Stimulated activated CD4-positive, alpha-beta T cell treated with anti-CD3 and anti-CD28 coated beads, Interleukin-1b, Interleukin-23, amount 100 ng/mL, for 1 hour (primary cell): ENCODE data around the gene SUN1.

ENCODE experiments used
- DNase-seq, 2 donors: peaks; one replicate each; pipeline ENCODE4 v3.0.0-alpha.2; 2020; ENCODE audit warnings: low read depth in 2 of 2

The SUN1 gene

DNA sequence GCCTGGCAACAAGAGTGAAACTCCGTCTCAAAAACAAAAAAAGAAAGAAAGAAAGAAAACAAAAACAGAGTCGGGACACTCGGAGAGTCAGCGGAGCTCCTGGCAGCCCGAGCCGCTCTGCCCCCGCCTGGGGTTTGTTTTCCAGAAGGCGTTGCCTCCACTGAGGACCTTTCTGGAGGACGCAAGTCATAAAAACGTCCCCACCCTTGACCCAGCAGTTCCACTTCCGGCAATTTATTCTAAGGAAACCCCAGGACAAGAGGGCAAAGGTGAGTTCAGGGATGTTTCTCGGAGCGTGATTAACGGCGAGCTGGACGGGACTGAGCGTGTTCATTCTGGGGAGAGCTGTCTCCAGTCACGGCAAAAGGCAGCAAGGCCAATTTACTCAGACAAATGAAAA, 27.0 kb upstream of the SUN1 start:
- no peak for DNase-seq

DNA sequence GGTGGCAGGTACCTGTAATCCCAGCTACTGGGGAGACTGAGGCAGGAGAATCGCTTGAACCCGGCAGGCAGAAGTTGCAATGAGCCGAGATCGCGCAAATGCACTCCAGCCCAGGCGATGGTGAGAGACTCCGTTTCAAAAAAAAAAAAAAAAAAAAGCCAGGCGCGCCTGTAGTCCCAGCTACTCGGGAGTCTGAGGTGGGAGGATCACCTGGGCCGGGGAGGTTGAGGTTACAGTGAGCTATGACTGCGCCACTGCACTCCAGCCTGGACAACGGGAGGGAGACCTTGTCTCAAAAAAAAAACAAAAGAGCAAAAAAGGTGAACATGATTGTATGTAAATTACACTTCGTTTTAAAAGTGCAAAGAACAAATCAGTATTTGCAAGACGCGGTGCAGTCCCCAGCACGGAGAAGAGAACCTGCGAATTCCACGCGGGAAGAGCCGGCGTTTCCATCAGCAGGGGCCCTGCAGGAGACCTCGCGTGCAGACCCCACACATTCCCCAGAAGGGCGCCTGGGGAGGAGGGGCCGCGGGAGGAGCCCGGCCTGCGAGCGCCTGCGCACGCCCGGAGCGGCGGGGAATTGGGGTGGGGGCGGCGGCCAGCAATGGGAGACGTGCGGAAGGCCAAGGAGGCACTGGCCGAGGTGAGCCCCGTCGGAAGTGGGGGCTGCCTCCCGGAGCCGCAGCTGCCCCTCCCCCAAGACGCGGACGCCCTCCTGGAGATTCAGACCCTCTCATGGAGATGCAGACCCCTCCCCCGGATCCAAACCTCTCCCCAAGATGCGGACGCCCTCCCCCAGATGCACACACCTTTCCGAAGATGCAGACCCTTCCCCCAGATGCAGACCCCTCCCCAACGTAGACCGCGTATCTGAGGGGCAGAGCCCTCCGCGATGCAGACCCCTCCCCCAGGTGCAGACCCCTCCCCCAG, 16.7 kb upstream of the SUN1 start:
- DNase-seq = no peak

DNA sequence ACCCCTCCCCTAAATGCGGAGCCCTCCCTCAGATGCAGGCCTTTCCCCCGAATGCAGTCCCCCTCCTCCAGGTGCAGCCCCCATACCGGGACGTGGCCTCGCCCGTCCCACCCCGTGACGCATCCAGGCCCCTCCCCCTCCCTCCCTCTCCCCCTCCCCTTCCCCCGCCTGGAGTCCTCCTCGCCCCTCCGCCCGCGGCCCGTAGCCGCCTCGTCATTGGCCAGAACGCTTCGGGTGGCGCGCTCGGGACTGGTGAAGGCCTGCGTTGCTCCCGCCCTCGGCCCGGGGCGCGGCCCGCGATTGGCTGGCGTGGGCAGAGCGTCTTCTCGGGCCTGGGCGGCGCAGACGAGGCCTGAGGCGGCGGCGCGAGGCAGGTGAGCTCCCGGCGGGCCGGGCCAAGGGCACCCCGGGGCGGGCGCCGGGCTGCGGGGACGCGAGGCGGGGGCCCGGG, 16.0 kb upstream of the SUN1 start:
- peak; percentile 92 to 95 for DNase-seq

DNA sequence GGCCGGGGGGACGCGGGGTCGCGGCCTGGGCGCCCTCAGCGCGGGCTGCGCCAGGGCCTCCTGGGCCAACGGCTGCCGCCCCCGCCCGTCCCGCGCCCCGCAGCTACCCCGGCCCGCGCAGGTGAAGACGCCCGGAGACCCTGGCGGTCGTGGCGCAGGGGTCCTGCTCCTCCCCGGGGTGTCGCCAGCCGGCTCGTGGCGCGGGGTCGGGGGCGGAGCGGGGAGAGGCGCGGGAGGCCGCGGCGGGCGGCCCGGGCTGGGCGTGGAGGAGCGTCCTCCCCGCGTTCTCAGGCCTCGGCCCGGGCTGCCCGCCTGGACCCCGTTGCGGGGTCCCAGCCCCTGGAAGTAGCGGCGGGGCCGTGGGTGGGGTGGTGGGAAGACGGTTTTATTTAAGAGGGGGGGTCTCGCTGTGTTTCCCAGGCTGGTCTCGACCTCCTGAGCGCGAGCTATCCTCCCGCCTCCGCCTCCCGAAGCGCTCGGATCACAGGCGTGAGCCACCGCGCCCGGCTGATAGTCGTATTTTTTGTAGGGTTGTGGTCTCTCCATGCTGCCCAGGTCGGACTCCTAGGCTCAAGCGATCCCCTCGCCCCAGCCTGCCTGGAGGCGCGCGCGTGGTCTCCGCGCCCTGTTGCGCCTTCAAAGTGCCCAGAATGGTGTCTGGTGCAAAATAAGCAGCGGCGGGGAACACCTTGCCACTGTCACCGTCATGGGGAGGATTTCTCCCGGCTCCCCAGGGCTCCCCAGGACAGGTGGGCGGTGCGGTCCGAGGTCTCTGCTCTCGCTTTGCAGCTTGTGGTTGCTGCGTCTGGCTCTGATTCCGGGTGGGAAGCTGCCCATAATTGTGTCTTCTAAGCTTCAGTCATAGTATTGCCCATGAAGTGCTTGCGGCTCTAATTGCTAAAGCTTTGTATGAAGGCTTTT, 15.3 kb upstream of the SUN1 start:
- no peak for DNase-seq

DNA sequence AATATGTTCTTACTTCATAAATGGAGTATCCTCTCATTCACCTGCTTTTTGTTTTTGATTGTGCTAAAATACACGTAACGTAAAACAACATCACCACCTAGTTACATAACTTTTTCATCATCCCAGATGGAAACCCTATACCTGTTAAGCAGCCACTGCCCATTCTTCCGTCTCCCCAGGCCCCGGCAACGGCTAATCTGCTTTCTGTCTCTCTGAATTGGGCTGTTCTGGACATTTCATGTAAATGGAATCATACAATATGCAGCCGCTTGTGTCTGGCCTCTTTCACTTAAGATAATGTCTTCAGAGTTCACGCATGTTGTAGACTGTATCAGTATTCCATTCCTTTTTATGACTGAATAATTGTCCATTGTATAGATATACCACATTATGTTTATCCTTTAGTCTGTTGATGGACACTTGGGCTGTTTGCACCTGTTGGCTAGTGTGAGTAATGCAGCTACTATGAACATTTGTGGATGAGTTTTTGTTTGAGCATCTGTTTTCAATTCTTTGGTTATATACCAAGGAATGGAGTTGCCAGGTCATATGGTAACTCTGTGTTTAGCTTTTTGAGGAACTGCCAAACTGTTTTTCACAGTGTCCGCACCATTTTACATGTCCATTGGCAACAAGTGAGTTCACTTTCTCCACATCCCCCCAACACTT, 14.1 kb upstream of the SUN1 start:
- no peak for DNase-seq

DNA sequence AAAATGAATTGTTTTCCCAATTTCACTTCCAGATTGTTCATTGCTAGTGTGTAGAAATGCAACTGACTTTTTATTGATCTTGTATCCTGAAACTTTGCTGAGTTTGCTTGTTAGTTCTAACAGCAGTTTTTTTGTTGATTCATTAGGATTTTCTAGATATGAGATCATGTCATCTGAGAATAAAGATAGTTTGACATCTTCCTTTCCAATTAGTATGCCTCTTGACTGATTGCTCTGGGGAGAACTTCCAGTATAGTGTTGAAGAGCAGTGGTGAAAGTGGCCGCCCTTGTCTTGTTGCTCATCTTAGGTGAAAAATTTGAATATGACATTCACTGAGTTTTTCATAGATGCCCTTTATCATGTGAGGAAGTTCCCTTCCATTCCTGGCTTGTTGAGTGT, 11.9 kb upstream of the SUN1 start:
- no peak for DNase-seq

DNA sequence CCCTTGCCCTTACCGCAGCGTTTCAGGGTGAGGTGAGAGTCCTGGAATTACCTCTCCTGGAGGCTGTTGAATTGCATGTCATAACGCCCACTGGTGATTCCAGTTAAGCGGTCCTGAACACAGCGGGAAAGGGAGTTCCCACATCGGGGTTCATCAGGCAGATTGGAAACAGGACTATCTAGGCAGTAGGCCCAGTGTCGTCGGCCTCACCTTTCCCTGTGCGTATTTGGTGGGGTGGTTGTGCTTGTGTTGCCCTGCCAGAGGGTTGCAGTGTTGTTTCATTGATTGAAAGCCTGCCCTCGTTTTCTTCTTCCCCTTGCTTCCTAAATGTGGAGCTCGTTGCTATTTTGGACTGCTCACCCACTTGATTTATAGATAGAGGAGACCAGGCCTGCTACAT, 10.6 kb upstream of the SUN1 start:
- no peak for DNase-seq

DNA sequence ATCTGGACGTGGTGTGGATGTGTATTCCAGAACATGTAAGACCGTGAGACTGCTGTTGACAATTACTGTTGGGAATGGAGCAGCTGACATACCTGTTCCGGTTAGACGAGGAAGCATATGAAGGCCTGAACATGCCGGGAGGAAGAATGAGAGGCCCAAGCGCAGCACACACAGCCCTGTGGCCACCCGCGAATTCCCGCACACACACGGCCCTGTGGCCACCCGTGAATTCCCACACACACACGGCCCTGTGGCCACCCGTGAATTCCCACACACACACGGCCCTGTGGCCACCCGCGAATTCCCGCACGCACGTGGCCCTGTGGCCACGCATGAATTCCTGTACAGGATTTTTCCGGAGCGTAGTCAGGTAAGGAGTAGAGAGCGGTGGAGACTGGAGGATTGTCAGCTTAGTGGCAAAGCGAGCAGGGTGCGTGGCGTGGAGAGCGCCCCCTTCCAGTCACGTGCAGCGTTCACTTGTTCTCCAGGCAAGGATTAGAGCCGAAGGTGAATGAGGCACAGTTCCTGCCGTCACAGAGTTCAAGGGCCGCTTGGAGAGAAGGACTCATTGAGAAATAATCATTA, 9.5 kb upstream of the SUN1 start:
- no peak for DNase-seq

DNA sequence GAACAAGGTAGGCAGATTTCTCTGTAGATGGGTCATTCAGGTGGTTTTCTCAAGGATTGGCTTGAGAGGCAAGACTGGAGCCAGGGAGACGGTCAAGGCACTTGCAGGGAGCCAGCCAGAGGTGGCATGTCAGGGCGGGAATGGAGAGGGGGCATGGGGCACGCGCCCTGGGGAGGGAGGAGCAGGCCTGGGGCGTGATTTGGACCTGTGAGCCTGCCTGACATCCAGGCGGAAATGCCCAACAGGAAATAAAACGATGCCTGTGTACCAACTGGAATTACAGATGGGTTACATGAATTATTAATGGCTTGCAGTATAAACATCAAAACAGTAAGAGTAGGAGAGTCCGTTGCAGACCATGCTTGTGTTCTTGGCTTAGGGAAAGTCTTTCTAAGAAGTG, 8.6 kb upstream of the SUN1 start:
- no peak for DNase-seq

DNA sequence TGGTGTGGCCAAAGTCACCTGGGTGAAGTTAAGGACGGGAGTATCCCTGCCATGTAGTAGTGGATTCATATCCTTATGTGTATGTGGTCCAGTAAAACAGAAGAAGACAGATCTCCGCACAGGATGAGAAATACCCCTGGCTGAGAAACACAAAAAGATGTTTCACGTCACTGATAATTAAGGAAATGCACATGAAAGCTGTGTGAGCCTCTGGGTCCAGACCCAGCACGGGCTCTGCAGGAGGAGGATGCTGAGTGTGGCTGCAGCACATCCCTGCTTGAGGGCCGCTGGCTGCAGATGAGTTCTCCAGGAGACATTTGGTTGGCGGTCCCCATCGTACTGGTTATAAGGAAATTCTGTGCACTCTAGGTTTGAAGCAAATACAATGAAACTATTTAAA, 8.2 kb upstream of the SUN1 start:
- DNase-seq = no peak

DNA sequence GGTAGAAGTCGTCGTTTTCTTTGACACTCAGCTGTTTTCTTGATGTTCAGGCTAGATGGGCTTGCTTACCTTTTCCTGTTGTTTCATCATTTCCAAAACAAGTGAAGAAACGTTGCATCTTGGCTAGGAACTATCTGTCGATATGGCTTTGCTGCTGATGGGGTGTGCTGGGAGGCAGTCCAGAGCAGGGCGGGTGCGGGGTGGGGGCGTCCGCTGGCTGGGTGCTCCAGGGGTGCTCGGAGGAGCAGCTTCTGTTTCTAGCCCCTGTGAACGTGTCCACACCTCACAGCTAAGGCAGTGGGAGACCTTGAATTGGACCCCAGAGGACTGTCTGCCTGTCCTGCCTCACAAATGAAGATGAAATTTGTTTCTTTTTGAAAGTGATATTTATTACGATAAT, 7.6 kb upstream of the SUN1 start:
- DNase-seq = no peak

DNA sequence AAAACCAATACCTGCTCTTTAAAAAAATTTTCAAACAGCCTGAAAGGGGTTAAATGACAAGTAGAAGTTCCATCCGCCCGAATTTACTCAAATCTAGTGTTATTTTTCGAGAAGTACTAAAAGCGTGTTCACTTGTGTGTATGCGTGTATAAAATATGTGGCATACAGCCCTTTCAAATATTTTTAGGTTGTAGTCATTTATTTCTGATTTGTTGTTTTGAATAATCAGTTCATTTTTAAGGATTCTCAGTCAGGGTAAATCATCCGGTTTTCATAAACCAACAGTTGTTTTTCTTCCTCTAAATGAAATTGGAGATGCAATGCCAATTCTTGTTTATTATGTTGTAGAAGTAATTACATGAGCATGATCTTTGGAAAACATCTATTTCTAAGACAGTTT, 6.9 kb upstream of the SUN1 start:
- DNase-seq = no peak

DNA sequence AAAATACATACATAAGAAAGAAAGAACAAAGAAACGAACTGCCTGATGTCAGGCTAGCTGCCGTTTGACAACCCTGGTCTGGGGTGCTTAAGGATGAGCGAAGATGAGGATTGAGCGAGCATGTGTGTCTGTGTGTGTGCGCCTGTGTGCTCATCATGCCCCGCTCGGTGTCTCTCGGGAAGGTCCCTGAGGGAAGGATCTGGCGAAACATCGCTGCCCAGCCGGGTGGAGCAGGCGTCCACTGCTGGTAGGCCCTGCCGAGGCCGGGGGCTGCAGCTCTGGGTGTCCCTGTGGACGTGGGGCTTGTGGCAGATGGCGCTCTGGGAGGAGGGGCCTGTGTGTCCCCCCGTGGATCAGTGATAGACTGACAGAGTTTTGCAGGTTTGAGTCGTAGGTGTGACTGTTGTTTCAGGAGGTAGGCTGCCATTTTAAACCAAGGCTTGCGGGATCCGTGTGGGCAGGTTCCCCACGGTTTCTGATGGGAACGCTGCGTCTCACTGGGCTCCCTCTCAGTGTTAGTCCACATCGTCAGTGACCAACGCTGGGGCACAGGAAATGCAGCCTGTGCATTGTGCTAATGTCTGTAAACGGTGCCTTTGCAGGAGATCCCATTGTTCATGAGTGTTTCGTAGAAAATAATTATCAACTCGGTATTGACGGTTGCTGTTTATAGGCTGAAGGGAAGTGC, 5.9 kb upstream of the SUN1 start:
- DNase-seq = no peak

DNA sequence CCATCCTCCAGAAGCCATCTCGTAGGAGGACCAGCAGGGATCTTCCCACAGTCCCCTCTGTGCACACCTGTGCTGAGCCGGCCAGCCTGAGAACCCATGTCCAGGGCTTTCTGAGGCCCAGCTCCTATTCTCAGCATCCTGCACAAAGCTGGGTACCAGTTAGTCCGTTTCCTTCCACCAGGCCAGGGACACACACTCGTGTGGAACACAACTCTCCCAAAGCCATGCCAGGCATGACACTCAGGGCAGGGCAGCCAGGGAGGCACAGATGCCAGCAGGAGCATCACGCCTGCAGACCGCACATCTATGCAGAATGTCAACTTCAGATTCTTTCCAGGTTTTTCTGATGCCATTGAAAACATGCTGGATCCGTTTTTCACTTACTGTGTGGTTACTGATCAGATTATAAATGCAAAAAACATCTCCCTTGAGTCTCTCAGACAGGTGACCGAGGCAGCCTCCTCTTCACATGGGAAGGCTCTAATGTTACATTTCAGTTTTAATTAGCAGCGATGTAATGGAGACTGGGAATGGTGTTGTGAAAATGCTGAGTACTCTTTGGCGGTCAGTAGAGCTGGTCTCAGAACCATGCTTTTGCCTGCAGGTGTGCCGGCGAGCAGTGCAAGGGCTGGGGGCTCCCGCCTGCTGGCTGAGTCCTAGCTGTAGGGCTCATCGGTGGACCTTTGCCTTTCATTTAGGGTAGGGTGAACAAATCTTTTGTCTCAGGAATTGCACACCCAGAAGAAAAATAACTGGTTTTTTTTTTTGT, 3.3 kb upstream of the SUN1 start:
- no peak for DNase-seq

DNA sequence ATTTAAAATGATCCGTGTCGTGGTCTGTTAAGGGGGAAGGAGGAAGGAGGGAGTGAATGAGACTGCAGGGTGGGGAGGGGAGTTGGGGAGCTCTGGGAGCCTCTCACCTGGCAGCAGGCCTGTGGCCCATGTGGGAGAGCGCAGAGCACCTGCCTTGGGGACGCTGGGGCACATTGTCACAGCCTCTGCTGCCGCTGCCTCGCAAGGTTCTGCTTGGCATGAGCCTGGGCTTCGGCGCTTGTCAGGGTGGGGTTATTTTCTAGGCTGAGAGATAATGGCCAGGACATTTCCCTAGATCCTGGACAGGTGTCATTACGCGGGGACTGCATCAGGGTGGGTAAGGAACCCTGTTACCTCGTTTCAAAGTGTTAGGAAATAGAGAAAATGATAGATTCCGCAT, 2.2 kb upstream of the SUN1 start:
- no peak for DNase-seq

DNA sequence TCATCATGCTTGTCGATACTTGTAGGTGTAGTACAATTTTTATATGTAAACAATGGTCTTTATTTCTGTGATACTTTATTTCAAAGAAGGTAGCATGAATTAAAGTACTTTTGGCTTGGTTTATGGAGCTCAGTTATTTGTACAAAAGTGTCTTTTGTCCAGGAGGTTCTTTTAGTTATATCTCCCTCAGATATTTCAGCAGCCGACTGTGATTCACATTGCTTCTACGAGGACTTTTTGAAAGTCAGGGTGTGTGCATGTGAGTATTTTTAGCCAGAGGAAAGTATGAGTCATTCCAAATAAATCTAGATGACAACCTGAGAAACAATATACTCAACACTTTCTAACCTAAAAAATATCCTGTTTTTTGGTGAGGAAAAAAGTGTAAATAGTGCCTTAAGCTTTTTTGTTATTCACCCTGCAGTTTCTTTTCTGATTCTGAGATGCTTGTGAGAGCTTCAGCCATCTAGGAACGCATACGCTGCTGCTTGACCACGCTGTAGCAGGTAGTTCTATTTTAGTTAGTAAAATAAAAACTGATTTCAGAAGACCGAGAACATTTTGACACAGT, 595 bp upstream of the SUN1 start:
- DNase-seq = no peak

DNA sequence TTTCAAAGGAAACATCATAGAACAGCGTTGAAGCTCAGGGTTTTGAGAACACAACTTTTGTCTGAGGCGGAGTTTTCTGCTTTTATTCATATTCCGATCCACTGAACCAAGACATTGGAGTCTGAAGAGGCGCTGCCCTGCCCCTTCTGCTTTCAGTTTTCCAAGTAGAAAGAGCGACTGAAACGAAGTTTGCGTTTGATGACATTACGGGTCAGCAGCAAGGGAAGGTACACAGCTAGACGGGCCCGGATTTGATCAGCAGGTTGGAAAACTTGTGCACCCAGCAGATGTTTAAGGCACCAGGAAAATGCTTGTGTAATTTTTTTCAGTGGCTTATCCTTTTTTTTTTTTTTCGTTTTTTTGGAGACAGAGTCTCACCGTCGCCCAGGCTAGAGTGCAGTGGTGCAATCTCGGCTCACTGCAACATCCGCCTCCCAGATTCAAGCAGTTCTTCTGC, 720 bp downstream of the SUN1 start:
- DNase-seq = no peak

DNA sequence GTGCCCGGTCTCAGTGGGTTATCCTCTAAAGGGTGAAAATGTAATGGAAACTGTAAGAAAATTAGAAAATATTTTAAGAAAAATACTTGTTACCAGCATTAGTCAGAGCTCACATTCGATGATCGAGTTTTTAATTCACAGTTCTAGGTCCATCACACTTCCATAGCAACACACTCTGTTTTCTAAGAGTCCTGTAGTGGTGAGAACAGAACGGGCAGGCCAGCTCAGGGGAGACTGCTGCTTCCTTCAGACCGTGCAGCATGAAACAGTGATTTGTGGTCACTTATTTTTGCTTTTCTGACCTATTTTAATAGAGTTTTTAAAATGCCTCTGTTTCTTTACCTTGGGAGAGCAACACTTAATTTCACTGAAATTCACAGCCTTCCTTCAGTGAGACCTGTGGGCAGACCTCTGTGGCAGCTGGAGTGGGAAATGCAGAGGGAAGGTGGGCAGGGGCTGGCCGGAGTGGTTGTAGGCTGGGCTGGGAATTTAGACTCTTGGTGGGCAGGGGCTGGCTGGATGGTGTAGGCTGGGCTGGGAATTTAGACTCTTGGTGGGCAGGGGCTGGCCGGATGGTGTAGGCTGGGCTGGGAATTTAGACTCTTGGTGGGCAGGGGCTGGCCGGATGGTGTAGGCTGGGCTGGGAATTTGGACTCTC, 1.5 kb downstream of the SUN1 start:
- no peak for DNase-seq

DNA sequence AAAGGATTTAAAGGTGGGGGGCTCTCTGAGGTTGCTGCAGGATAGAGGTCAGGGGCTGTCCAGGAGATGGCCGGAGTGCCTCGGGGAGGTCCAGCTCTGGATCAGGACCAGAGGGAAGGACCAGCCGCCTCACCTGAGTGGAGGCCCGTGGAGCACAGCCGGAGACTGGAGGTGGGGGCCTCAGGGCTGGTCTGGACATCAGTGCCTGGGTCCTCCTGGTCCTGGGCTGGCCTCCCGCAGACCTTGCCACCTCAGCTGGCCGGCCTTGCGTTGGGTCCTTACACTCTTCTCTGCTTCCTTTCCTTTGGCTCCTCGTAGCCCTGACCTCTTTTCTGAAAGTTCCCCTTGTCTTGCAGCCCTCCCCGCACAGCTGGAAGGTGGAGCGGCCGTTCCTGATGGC, 2.0 kb downstream of the SUN1 start:
- no peak for DNase-seq
